A549 (cell line): Measurements from ENCODE around the gene MAPT. TPM values are rescaled to one million over a fixed set of nuclear protein-coding genes. Genes with fewer than 3 reads are reported as not detected.
A peak's percentile ranks its signal among the peaks of the same experiment; 100 is the strongest.

Experiments
- ATAC-seq, 2 experiments: fragments of 200-7000 bp in 1 of 2; fragments of >200 bp in 1 of 2; cut with Nextera tagmentation in 1 of 2; cut with Tn5 transposase in 1 of 2; 3 replicates each; pipeline versions ENCODE4 v1.8.0 to v1.9.1; 2018 to 2020; ENCODE audit warnings: mild to moderate bottlenecking in 1 of 2, moderate library complexity in 1 of 2
- CTCF ChIA-PET: fragments of 300-600 bp; sonication (Branson Sonifier 250); formaldehyde crosslinking; extraction: SDS; loops from one replicate; lab custom pipeline; 2021; ENCODE audit warnings: antibody characterized with exemption, inconsistent platforms; lab: Yijun Ruan, JAX
- POLR2A ChIA-PET: fragments of 350-600 bp; formaldehyde crosslinking; extraction: SDS; loops from one replicate; lab custom pipeline; 2021; ENCODE audit warnings: antibody characterized with exemption, inconsistent platforms; lab: Yijun Ruan, JAX
- DNase-seq, 2 experiments: peaks; one replicate each; pipeline versions ENCODE4 v3.0.0 to v3.0.0-alpha.2; 2011 to 2016; ENCODE audit warnings: low read depth in 1 of 2, low spot score in 1 of 2
- FAIRE-seq: peaks from 2 replicates; lab custom pipeline; 2011; peaks lifted over from hg19 to GRCh38; lab: Jason Lieb, UNC
- H3K27ac ChIP-seq, 2 experiments: fragments of >200 bp; sonication (Bioruptor Twin); formaldehyde crosslinking; 3 replicates each; pipeline ENCODE4 v1.5.1; 2016 to 2017
- H3K4me1 ChIP-seq: fragments of >200 bp; sonication (Bioruptor Twin); formaldehyde crosslinking; 3 replicates; pipeline ENCODE4 v1.6.1; 2016
- H3K4me2 ChIP-seq: fragments of >200 bp; sonication (Bioruptor Twin); formaldehyde crosslinking; 3 replicates; pipeline ENCODE4 v1.6.1; 2016
- H3K4me3 ChIP-seq: fragments of >200 bp; sonication (Bioruptor Twin); formaldehyde crosslinking; 3 replicates; pipeline ENCODE4 v1.5.1; 2016
- H3K9me3 ChIP-seq: fragments of >200 bp; sonication (Bioruptor Twin); formaldehyde crosslinking; 3 replicates; pipeline ENCODE4 v1.6.1; 2016
- CBX8 ChIP-seq: fragments of 200-600 bp; sonication (generic); IDR thresholded peaks from 2 replicates; pipeline ENCODE4 v1.6.1; 2016
- ESRRA ChIP-seq: fragments of 150-350 bp; IDR thresholded peaks from 2 replicates; pipeline ENCODE4 v1.6.1; 2014; ENCODE audit warnings: mild to moderate bottlenecking, low read length, borderline replicate concordance
- FOSB ChIP-seq: fragments of 250-450 bp; sonication (Bioruptor Pico); IDR thresholded peaks from 2 replicates; pipeline ENCODE4 v1.5.0; 2020; ENCODE audit warnings: mild to moderate bottlenecking, moderate library complexity
- FOSL2 ChIP-seq, 2 experiments: fragments of 450-650 bp in 1 of 2; fragments of >200 bp in 1 of 2; sonication (Bioruptor Twin) in 1 of 2; formaldehyde crosslinking; IDR thresholded peaks; 2 replicates each; pipeline versions ENCODE4 v1.5.0 to v1.6.1; 2016 to 2020; ENCODE audit warnings: mild to moderate bottlenecking in 1 of 2, moderate library complexity in 1 of 2
- HEYL ChIP-seq: fragments of 250-450 bp; sonication (Bioruptor Pico); IDR thresholded peaks from 2 replicates; pipeline ENCODE4 v1.8.0; 2021; ENCODE audit warnings: mild to moderate bottlenecking, moderate library complexity
- JUNB ChIP-seq: fragments of >200 bp; sonication (Bioruptor Twin); formaldehyde crosslinking; IDR thresholded peaks from 2 replicates; pipeline ENCODE4 v1.6.1; 2016
- KDM1A ChIP-seq: fragments of 200-600 bp; sonication (generic); IDR thresholded peaks from 2 replicates; pipeline ENCODE4 v1.6.1; 2016; ENCODE audit warnings: low read depth, mild to moderate bottlenecking
- KDM5A ChIP-seq: fragments of 200-600 bp; sonication (generic); IDR thresholded peaks from 2 replicates; pipeline ENCODE4 v1.6.1; 2016; ENCODE audit warnings: antibody characterized with exemption, mild to moderate bottlenecking
- MAFK ChIP-seq: fragments of 450-650 bp; IDR thresholded peaks from 2 replicates; pipeline ENCODE4 v1.6.1; 2014; ENCODE audit not compliant: partially characterized antibody
- MYC ChIP-seq: IDR thresholded peaks from 2 replicates; pipeline ENCODE4 v1.6.1; 2012; ENCODE audit warnings: mild to moderate bottlenecking, inconsistent platforms, low read length, improper control_type of control experiment, borderline replicate concordance
- NFE2L2 ChIP-seq: fragments of 150-350 bp; conservative IDR thresholded peaks from 2 replicates; pipeline ENCODE4 v1.6.1; 2014; ENCODE audit warnings: low read length
- NR3C1 ChIP-seq: fragments of >200 bp; sonication (Bioruptor Twin); formaldehyde crosslinking; IDR thresholded peaks from 3 replicates; pipeline ENCODE4 v1.6.1; 2017
- POLR2A ChIP-seq: IDR thresholded peaks from 2 replicates; pipeline ENCODE4 v1.6.1; 2012; ENCODE audit warnings: mild to moderate bottlenecking, low read length
- POLR2AphosphoS2 ChIP-seq: conservative IDR thresholded peaks from 2 replicates; pipeline ENCODE4 v1.6.1; 2012; ENCODE audit warnings: low read length, improper control_type of control experiment, inconsistent platforms
- RCOR1 ChIP-seq: fragments of 150-350 bp; IDR thresholded peaks from 2 replicates; pipeline ENCODE4 v1.6.1; 2014; ENCODE audit warnings: antibody characterized with exemption, low read length, low read depth
- RFX5 ChIP-seq: fragments of 450-650 bp; IDR thresholded peaks from 2 replicates; pipeline ENCODE4 v1.7.1; 2014; ENCODE audit warnings: antibody characterized with exemption, mild to moderate bottlenecking, moderate library complexity
- RNF2 ChIP-seq: fragments of 200-600 bp; sonication (generic); IDR thresholded peaks from 2 replicates; pipeline ENCODE4 v1.6.1; 2016; ENCODE audit warnings: low read depth, mild to moderate bottlenecking, antibody characterized with exemption, moderate library complexity, borderline replicate concordance
- SMC3 ChIP-seq: fragments of >200 bp; sonication (Bioruptor Twin); formaldehyde crosslinking; IDR thresholded peaks from 3 replicates; pipeline ENCODE4 v1.6.1; 2018; ENCODE audit warnings: inconsistent platforms
- TP53 ChIP-seq: fragments of 250-450 bp; sonication (Bioruptor Pico); IDR thresholded peaks from 2 replicates; pipeline ENCODE4 v1.5.0; 2021; ENCODE audit warnings: mild to moderate bottlenecking, moderate library complexity
- ZC3H11A ChIP-seq: fragments of 450-650 bp; IDR thresholded peaks from 2 replicates; pipeline ENCODE4 v1.6.1; 2014; ENCODE audit warnings: antibody characterized with exemption, mild to moderate bottlenecking
- ZFP36 ChIP-seq: fragments of 450-650 bp; IDR thresholded peaks from 2 replicates; pipeline ENCODE4 v1.6.1; 2014; ENCODE audit warnings: borderline replicate concordance; ENCODE audit not compliant: partially characterized antibody
- ZNF302 ChIP-seq: fragments of 250-450 bp; sonication (Bioruptor Pico); IDR thresholded peaks from 2 replicates; pipeline ENCODE4 v1.9.0; 2021; ENCODE audit warnings: inconsistent platforms, mild to moderate bottlenecking, moderate library complexity
- WGBS: methylation state at CpG from one replicate; pipeline ENCODE4 v1.1.6; 2017; ENCODE audit errors: missing lambda C conversion rate; 5-methylcytosine and 5-hydroxymethylcytosine counted together
- polyA plus RNA-seq, 4 experiments: library from polyadenylated mRNA; depleted of rRNA in 3 of 4; stranded (reverse); fragments of >200 nt; fragmentation: RNase III in 1 of 4; extraction: RNeasy Plus Mini Kit Qiagen cat#74134 plus additional on column Dnase treatment in 1 of 4; gene quantifications; 2 replicates in 3 of 4; 3 replicates in 1 of 4; pipeline ENCODE4 v1.2.3, GENCODE V29; 2011 to 2017
- TF ChIP-seq, protein P1 (sequence below): fragments of 250-450 bp; sonication (Bioruptor Pico); IDR thresholded peaks from 2 replicates; pipeline ENCODE4 v1.5.0; 2020; ENCODE audit warnings: low read depth, mild to moderate bottlenecking, moderate library complexity
- TF ChIP-seq, protein P2 (sequence below): IDR thresholded peaks from 2 replicates; pipeline ENCODE4 v1.6.1; 2012; ENCODE audit warnings: low read depth, borderline replicate concordance

Gene MAPT
- polyA plus RNA-seq, 2 of the 4 experiments (the other 2 are of a cell fraction), result 1.2 to 1.6 TPM

DNA sequence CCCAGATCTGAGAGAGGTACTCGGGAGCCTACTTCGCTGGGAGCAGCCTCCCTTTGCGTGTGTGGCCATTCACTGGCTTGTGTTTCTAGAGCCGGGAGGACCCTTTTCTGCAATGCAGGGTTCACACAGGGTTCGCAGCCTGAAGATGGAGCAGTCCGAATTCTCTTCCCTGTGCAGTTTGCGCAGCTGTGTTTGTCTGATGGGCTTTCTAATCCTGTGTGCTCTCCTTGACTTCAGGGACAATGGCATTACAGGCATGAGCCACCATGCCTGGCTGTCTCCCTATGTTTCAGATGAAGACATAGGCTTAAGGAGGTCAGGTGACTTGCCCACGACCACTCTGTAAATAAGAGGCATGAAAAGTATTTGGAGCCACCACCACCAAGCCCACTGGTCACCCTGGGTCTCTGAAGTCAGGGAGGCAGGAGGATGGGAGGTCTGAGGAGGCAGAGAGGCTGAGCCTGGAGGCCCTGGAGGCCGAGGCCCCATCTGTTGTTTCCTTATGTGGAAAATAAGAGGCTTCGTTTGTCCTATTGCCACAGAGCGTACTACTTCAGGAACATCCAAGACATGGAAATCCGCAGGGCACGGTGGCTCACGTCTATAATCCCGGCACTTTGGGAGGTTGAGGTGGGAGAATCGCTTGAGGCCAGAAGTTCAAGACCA lies 99.7 kb downstream of the MAPT start:
- no peak for TF ChIP-seq KDM5A
- no peak for TF ChIP-seq KDM1A
- no peak for TF ChIP-seq HEYL (CRISPR knock-in tag)
- no peak for TF ChIP-seq FOSL2 (IDR thresholded peaks at IDR 0.05)
- TF ChIP-seq FOSL2 (CRISPR knock-in tag; IDR thresholded peaks at IDR 0.05), result no peak
- TF ChIP-seq RCOR1, result no peak
- TF ChIP-seq, protein P1, sequence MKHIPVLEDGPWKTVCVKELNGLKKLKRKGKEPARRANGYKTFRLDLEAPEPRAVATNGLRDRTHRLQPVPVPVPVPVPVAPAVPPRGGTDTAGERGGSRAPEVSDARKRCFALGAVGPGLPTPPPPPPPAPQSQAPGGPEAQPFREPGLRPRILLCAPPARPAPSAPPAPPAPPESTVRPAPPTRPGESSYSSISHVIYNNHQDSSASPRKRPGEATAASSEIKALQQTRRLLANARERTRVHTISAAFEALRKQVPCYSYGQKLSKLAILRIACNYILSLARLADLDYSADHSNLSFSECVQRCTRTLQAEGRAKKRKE (CRISPR knock-in tag), result no peak
- TF ChIP-seq FOSB (CRISPR knock-in tag), result no peak
- TF ChIP-seq POLR2A, result no peak
- no peak for TF ChIP-seq POLR2AphosphoS2
- TF ChIP-seq ZC3H11A, result no peak
- no peak for TF ChIP-seq TP53 (CRISPR knock-in tag)
- TF ChIP-seq MAFK, result no peak
- no peak for TF ChIP-seq JUNB
- no peak for TF ChIP-seq CBX8
- no peak for TF ChIP-seq RNF2
- TF ChIP-seq ZNF302 (CRISPR knock-in tag), result no peak
- ATAC-seq, result no peak
- Histone ChIP-seq H3K4me1 (no peaks in the 10 kb centered on the region), H3K9me3 (no peaks in the 10 kb centered on the region), H3K27ac (no peak overlapping the region), H3K4me2 (no peak overlapping the region), H3K4me3 (no peak overlapping the region)
- CTCF ChIA-PET, result interaction anchor here (0.9 to 5.1 kb wide), 3 partner anchors 8 to 945 kb away, joined by 3 to 34 read pairs (median 3); no protein-coding TSS in a partner anchor
- WGBS, result 82% methylated on average over 16 of the region's 16 CpGs
- FAIRE-seq, result no peak
- no peak for DNase-seq
- POLR2A ChIA-PET, result no interaction called here

DNA sequence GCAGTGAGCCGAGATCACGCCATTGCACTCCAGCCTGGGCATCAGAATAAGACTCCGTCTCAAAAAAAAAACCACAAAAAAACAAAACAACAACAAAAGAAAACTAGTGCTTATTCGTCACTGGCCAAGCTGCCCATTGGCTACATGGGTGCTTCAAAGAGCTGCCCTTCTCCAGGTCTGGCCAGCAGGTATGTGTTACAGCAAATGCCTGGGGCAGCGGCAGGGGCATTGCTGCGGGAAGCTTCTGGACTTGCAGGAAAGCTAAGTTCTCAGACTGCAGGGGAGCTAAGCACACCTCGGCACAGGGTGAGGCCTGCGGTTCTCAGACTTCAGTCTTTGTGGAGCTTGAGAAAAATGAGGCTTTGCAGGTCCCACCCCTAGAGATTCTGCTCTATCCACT lies 100.6 kb downstream of the MAPT start:
- ATAC-seq, result no peak
- no peak for FAIRE-seq
- Histone ChIP-seq H3K4me2 (no peak overlapping the region), H3K9me3 (no peaks in the 10 kb centered on the region), H3K27ac (no peak overlapping the region), H3K4me1 (no peaks in the 10 kb centered on the region), H3K4me3 (no peak overlapping the region)
- TF ChIP-seq RFX5, result no peak
- TF ChIP-seq NFE2L2, result no peak
- no peak for TF ChIP-seq NR3C1
- TF ChIP-seq ZFP36, result no peak
- no peak for TF ChIP-seq FOSB (CRISPR knock-in tag)
- no peak for TF ChIP-seq MYC
- 88% methylated on average over 8 of the region's 8 CpGs for whole genome bisulfite sequencing
- DNase-seq, result no peak
- CTCF ChIA-PET, result interaction anchor here (0.9 to 1.6 kb wide), 8 partner anchors 8 to 355 kb away, joined by 3 to 7 read pairs (median 4); partner anchors contain the start of gene KANSL1
- POLR2A ChIA-PET, result no interaction called here

DNA sequence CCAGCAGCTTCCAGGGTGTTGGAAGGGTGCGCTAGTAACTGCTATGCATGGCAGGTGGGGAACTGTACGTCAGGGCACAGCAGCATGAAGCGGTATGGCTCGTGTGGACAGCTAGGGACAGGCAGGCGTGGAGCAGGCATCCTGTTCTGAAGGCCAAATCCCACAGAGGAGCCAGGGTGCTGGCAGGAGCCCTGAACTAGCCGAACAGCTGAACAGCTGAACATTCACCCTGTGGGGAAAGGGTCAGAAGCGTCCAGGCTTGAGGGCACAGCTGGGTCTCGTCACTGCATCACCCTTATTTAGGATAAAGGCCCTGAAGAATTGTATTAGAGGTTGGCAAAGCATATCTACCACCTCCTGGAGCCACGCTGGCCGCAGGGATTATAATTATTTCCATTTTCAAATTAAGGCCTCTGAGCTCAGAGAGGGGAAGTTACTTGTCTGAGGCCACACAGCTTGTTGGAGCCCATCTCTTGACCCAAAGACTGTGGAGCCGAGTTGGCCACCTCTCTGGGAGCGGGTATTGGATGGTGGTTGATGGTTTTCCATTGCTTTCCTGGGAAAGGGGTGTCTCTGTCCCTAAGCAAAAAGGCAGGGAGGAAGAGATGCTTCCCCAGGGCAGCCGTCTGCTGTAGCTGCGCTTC lies 101.4 kb downstream of the MAPT start:
- DNase-seq (no peak), FAIRE-seq (no peak), ATAC-seq (peak; percentile 9 to 13; a peak in 1 of 6 replicates)
- CTCF ChIA-PET, result interaction anchor here (0.9 to 1.6 kb wide), 7 partner anchors 9 to 355 kb away, joined by 3 to 7 read pairs (median 4); partner anchors contain the start of gene KANSL1
- Histone ChIP-seq H3K4me1 (no peaks in the 10 kb centered on the region), H3K4me3 (no peak overlapping the region), H3K27ac (no peak overlapping the region), H3K4me2 (no peak overlapping the region), H3K9me3 (no peaks in the 10 kb centered on the region)
- WGBS, result 77% methylated on average over 14 of the region's 14 CpGs
- POLR2A ChIA-PET, result no interaction called here
- TF ChIP-seq MYC (no peak), SMC3 (no peak), ESRRA (no peak)
- TF ChIP-seq, protein P2, sequence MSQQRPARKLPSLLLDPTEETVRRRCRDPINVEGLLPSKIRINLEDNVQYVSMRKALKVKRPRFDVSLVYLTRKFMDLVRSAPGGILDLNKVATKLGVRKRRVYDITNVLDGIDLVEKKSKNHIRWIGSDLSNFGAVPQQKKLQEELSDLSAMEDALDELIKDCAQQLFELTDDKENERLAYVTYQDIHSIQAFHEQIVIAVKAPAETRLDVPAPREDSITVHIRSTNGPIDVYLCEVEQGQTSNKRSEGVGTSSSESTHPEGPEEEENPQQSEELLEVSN, result no peak
